NOMO-1 treated with DMSO at 0.1 percent for 48 hours (cell line): ENCODE results near the gene OR52M1.

Source experiments
- DNase-seq: peaks from one replicate; lab custom pipeline; 2025; ENCODE audit not compliant: unreplicated experiment; lab: John Stamatoyannopoulos, UW

Gene OR52M1

GRCh38 chr11:4565371-4565770, 20.4 kb downstream of the OR52M1 start:
- no peak for DNase-seq

DNA sequence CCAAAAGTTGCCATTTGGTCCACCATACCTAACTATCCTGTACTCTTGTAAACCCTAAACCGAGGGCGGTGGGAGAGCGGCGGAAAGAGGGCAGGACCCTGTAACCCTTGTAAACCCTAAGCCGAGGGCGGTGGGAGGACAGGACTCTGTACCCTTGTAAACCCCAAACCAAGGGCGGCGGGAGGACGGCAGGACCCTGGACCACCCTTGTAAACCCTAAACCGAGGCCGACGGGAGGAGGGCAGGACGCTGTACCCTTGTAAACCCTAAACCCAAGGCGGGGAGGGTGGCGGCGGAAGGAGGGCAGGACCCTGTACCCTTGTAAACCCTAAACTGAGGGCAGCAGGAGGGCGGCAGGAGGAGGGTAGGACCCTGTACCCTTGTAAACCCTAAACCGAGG, 24.1 kb downstream of the OR52M1 start:
- DNase-seq, result no peak

DNA sequence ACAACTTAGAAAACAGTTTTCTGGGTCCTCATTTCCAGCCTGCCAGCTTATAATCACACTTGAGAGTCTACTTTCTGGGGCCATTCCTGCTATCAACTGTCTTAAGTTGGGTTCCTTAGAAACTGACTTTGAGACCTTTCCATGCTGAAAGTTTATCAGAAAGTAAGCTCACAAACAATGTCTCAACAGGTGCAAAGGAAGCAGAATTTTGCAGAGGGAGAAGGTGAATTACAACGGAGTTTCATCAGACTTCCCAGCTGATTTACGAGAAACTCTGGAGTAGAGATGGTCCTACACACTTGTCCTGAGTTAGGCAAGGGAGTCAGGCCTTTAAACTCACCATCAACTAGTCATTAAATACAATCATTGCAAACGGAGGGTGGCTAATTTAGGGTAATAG, 31.9 kb downstream of the OR52M1 start:
- no peak for DNase-seq

- no peak for DNase-seq
Observed at GRCh38 chr11:4577761-4578160, 32.8 kb downstream of the OR52M1 start.

- DNase-seq, result no peak
Observed at GRCh38 chr11:4578624-4579023, 33.6 kb downstream of the OR52M1 start.

- DNase-seq, result no peak
Observed at GRCh38 chr11:4580124-4580523, 35.1 kb downstream of the OR52M1 start.

DNA sequence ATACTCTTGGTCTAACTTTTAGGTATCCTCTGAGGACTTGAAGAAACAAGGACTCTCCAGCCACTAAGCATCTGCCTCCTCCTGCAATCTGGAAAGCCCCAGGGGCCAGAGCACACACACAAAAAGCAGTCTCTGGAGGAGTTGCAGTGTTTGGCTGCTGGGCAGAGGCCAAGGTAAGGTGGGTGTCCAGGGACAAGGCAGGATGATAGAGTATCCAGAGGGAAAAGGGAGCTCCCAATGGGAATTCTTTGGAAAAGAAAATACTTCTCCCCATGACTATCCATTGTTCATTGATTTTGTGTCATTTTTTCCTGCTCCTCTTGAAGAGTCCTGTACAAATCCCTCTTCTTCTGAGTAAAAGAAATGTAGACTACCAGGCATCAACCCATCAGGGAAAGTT, 36.5 kb downstream of the OR52M1 start, which contains the start of gene OR52I2:
Gene OR52I2 (plus strand): TSS at position 301 of the 400 bp plus-strand sequence.
- no peak for DNase-seq

DNA sequence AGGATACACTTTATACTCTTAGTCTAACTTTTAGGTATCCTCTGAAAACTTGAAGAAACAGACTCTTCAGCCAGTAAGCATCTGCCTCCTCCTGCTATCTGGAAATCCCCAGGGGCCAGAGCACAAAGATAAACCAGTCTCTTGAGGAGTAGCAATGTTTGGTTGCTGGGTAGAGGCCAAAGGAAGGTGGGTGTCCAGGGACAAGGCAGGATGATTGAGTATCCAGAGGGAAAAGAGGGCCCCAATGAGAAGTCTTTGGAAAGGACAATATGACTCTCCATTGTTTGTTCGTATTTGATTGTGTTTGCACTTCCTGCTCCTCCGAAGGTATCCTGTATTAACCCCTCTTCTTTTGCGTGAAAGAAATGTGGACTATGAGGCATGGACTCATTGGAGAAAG, 44.0 kb downstream of the OR52M1 start:
- no peak for DNase-seq

DNA sequence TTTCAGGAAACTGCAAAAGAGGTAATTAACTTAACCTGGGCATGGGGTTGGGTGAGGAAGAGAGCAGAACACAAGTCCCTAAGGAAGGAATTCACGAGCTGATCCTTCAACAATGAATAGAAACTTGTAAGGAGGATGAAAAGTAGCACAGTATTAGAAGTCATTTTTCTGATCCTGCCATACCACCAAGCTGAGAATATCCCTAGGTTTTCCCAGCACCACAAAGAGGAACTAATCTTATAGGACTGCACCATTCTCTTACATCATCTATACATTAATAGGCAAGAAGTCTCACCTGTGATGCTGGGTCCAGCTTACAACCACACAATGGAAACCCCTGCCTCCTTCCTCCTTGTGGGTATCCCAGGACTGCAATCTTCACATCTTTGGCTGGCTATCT, 48.7 kb downstream of the OR52M1 start, which contains the start of gene OR52I1:
Gene OR52I1 (plus strand): TSS at position 301 of the 400 bp plus-strand sequence. CDS start 0 bp downstream, at position 301.
- no peak for DNase-seq
